Neuronal stem cell (in vitro differentiated cells): ENCODE measurements around the gene PCNX2.

ENCODE experiments used
- DNase-seq: peaks from one replicate; pipeline ENCODE4 v3.0.0-alpha.2; 2013; ENCODE audit warnings: low spot score
- H2AFZ ChIP-seq: one replicate; pipeline ENCODE4 v1.6.1; 2013; ENCODE audit warnings: mild to moderate bottlenecking, low read length, inconsistent platforms
- H2AK5ac ChIP-seq: 2 replicates; pipeline ENCODE4 v1.6.1; 2013; ENCODE audit warnings: low read depth, mild to moderate bottlenecking, inconsistent platforms, low read length, moderate library complexity, mixed read lengths
- H2BK120ac ChIP-seq: 2 replicates; pipeline ENCODE4 v1.6.1; 2013; ENCODE audit warnings: low read depth, mild to moderate bottlenecking, inconsistent platforms, low read length, moderate library complexity, mixed read lengths
- H2BK12ac ChIP-seq: one replicate; pipeline ENCODE4 v1.6.1; 2013; ENCODE audit warnings: low read length, inconsistent platforms
- H2BK15ac ChIP-seq: 2 replicates; pipeline ENCODE4 v1.6.1; 2013; ENCODE audit warnings: mild to moderate bottlenecking, low read length, inconsistent platforms, mixed read lengths
- H2BK5ac ChIP-seq: one replicate; pipeline ENCODE4 v1.6.1; 2013; ENCODE audit warnings: inconsistent platforms, mild to moderate bottlenecking, low read length, moderate library complexity
- H3K14ac ChIP-seq: one replicate; pipeline ENCODE4 v1.6.1; 2013; ENCODE audit warnings: low read length, inconsistent platforms
- H3K18ac ChIP-seq: 2 replicates; pipeline ENCODE4 v1.6.1; 2013; ENCODE audit warnings: low read length, inconsistent platforms
- H3K23ac ChIP-seq: 2 replicates; pipeline ENCODE4 v1.6.1; 2013; ENCODE audit warnings: low read depth, mild to moderate bottlenecking, mixed read lengths, low read length, inconsistent platforms; ENCODE audit not compliant: poor library complexity
- H3K27ac ChIP-seq: replicated peaks from 3 replicates; pipeline ENCODE4 v1.5.1; 2013; ENCODE audit warnings: low read length, inconsistent platforms
- H3K27me3 ChIP-seq, 3 experiments: 2 replicates each; pipeline ENCODE4 v1.6.1; 2013; ENCODE audit warnings: low read length in 3 of 3, mild to moderate bottlenecking in 2 of 3, inconsistent platforms in 1 of 3, low read depth in 1 of 3, mixed read lengths in 1 of 3, moderate library complexity in 1 of 3; ENCODE audit not compliant: control insufficient read depth in 3 of 3, insufficient read depth in 3 of 3
- H3K36me3 ChIP-seq, 2 donors: replicated peaks in 1 of 2; 2 replicates each; pipeline ENCODE4 v1.6.1; 2013; ENCODE audit warnings: low read length in 2 of 2; ENCODE audit not compliant: control insufficient read depth in 2 of 2, insufficient read depth in 2 of 2
- H3K4ac ChIP-seq: 2 replicates; pipeline ENCODE4 v1.6.1; 2013; ENCODE audit warnings: inconsistent platforms, mild to moderate bottlenecking, low read length, moderate library complexity
- H3K4me1 ChIP-seq, 2 donors: 1 replicate in 1 of 2; 2 replicates in 1 of 2; pipeline ENCODE4 v1.6.1; 2013; ENCODE audit warnings: low read length in 2 of 2, low read depth in 1 of 2; ENCODE audit not compliant: control insufficient read depth in 2 of 2, insufficient read depth in 1 of 2
- H3K4me2 ChIP-seq: one replicate; pipeline ENCODE4 v1.6.1; 2013; ENCODE audit warnings: mild to moderate bottlenecking, low read length, inconsistent platforms; ENCODE audit not compliant: insufficient read depth, poor library complexity, severe bottlenecking
- H3K4me3 ChIP-seq, 2 donors: 2 replicates each; pipeline ENCODE4 v1.5.1; 2013; ENCODE audit warnings: low read length in 2 of 2, mild to moderate bottlenecking in 2 of 2, inconsistent platforms in 1 of 2, moderate library complexity in 1 of 2
- H3K79me1 ChIP-seq: one replicate; pipeline ENCODE4 v1.6.1; 2013; ENCODE audit warnings: low read depth, mild to moderate bottlenecking, inconsistent platforms, low read length, moderate library complexity
- H3K9ac ChIP-seq: one replicate; pipeline ENCODE4 v1.6.1; 2013; ENCODE audit warnings: mild to moderate bottlenecking, low read depth, low read length, inconsistent platforms; ENCODE audit not compliant: poor library complexity
- H3K9me3 ChIP-seq, 2 donors: replicated peaks in 1 of 2; 2 replicates each; pipeline versions ENCODE3 to v1.6.1; 2013; ENCODE audit warnings: low read length in 2 of 2, mild to moderate bottlenecking in 2 of 2, inconsistent platforms in 1 of 2, low read depth in 1 of 2, mixed read lengths in 1 of 2, moderate library complexity in 1 of 2; ENCODE audit not compliant: control insufficient read depth in 2 of 2, insufficient read depth in 1 of 2
- H4K8ac ChIP-seq: one replicate; pipeline ENCODE4 v1.6.1; 2013; ENCODE audit warnings: low read depth, mild to moderate bottlenecking, inconsistent platforms, low read length, moderate library complexity
- H4K91ac ChIP-seq: one replicate; pipeline ENCODE4 v1.6.1; 2013; ENCODE audit warnings: low read length, low read depth, mild to moderate bottlenecking, inconsistent platforms; ENCODE audit not compliant: poor library complexity
- WGBS, 2 donors: extraction: QIAGEN DNeasy Blood & Tissue Kit; methylation state at CpG; one replicate each; pipeline ENCODE4 v1.1.7; 2013; ENCODE audit warnings: missing lambda C conversion rate in 2 of 2, mixed read lengths in 1 of 2; ENCODE audit not compliant: insufficient read length in 2 of 2, insufficient replicate concordance in 1 of 2; ENCODE audit errors: extremely low coverage in 2 of 2; 5-methylcytosine and 5-hydroxymethylcytosine counted together

Gene PCNX2

DNA sequence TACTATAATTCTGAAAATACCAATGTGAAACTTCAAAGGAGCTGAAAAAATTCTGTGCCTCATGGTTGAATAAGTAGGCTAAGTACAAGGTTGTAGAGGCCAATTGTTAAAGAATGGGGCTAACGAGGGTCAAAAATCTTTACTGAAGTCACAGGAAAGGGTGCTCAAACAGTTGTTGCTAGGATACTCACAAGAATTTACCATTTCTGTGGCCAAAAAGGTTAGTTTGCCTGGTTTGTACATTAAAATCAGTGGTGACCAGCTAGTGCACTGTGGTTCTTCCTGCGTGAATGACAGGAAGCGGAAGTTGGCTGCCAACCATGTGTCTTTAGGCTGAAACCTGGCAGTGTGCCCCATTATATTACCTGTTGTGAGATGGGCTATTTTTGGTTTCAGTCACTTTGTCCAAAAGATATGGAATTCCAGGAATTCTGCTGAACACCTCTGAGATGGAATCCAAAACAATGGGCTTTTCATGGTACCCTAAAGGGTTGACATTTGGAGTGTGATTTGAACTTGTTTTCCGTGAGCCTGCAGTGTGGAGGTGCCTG is 45.5 kb upstream of the PCNX2 start:
- Histone ChIP-seq H2AK5ac (no peak overlapping the region), H2AFZ (peak overlapping the region; percentile 82), H3K23ac (no peak overlapping the region), H3K4me1 (peaks cover 7 to 10% of the 10 kb centered on the region in 2 donors), H3K36me3 (no peaks in the 10 kb centered on the region), H3K4me3 (no peak overlapping the region), H2BK5ac (no peak overlapping the region), H3K27ac (no peak overlapping the region), H2BK15ac (no peak overlapping the region), H3K14ac (no peak overlapping the region), H3K9ac (no peak overlapping the region), H4K91ac (no peak overlapping the region), H3K79me1 (no peaks in the 10 kb centered on the region), H3K4me2 (peak overlapping the region; percentile 20), H3K18ac (no peak overlapping the region), H2BK12ac (no peak overlapping the region), H3K9me3 (no peaks in the 10 kb centered on the region), H2BK120ac (no peak overlapping the region), H4K8ac (no peak overlapping the region), H3K4ac (no peak overlapping the region), H3K27me3 (peaks cover 0 to 14% (median 0%) of the 10 kb centered on the region in 3 experiments)
- no CpG with 5 or more reads among the region's 4 CpGs for WGBS, 2 donors
- DNase-seq = no peak

DNA sequence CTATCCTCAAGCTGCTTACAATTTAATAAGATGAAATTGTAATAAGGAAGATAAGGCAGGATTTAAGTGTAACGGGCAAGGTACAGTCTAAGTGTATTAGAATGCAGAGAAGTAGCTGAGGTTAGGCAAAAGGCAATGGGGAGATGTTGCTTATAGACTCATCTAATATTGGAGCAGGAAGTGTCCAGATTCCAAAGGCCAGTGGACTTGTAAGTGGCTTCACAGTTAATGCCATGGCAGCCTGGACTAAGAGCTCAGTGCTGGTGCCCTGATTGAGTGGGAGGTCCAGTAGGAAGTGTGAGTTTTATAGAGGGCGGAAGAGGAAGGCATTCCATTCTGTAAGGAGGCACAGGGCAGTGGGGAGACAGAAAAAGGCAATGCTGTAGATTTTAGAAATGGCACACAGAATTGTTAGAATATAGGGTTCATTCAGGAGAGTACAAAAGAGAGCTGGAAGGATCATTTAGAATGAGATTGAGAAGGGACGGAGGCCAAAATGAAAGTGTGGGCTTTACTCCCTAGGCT is 44.6 kb upstream of the PCNX2 start:
- no peak overlapping the region for H3K4me2 ChIP-seq
- no peaks in the 10 kb centered on the region for H3K36me3 ChIP-seq
- H3K4ac ChIP-seq = no peak overlapping the region
- H3K23ac ChIP-seq = no peak overlapping the region
- no peak overlapping the region for H3K18ac ChIP-seq
- no peak overlapping the region for H4K91ac ChIP-seq
- H2BK5ac ChIP-seq = no peak overlapping the region
- no peak overlapping the region for H2AK5ac ChIP-seq
- H3K79me1 ChIP-seq = no peaks in the 10 kb centered on the region
- H3K14ac ChIP-seq = no peak overlapping the region
- H3K9ac ChIP-seq = no peak overlapping the region
- peaks cover 7 to 10% of the 10 kb centered on the region in 2 donors for H3K4me1 ChIP-seq
- H4K8ac ChIP-seq = no peak overlapping the region
- H3K4me3 ChIP-seq = no peak overlapping the region
- no peak overlapping the region for H2BK120ac ChIP-seq
- H3K9me3 ChIP-seq = no peaks in the 10 kb centered on the region
- H3K27ac ChIP-seq = no peak overlapping the region
- H2AFZ ChIP-seq = no peak overlapping the region
- H3K27me3 ChIP-seq = peaks cover 0 to 14% (median 0%) of the 10 kb centered on the region in 3 experiments
- no peak overlapping the region for H2BK12ac ChIP-seq
- no CpG with 5 or more reads among the region's 3 CpGs for WGBS, 2 donors
- DNase-seq = no peak
- H2BK15ac ChIP-seq = no peak overlapping the region

GRCh38 chr1:233338102-233338501 is 42.6 kb upstream of the PCNX2 start:
- Histone ChIP-seq H4K91ac (no peak overlapping the region), H3K36me3 (no peaks in the 10 kb centered on the region), H3K27ac (no peak overlapping the region), H2BK15ac (no peak overlapping the region), H4K8ac (no peak overlapping the region), H3K9ac (no peak overlapping the region), H2AFZ (no peak overlapping the region), H3K79me1 (no peaks in the 10 kb centered on the region), H3K4ac (no peak overlapping the region), H3K4me1 (peaks cover 7 to 10% of the 10 kb centered on the region in 2 donors), H2AK5ac (no peak overlapping the region), H3K23ac (no peak overlapping the region), H3K4me2 (no peak overlapping the region), H3K4me3 (no peak overlapping the region), H2BK5ac (no peak overlapping the region), H3K18ac (no peak overlapping the region), H3K9me3 (no peaks in the 10 kb centered on the region), H2BK120ac (no peak overlapping the region), H2BK12ac (no peak overlapping the region), H3K14ac (no peak overlapping the region), H3K27me3 (peaks cover 0 to 24% (median 0%) of the 10 kb centered on the region in 3 experiments)
- no CpG with 5 or more reads among the region's 2 CpGs for WGBS, 2 donors
- DNase-seq = no peak

GRCh38 chr1:233337505-233337904 is 42.0 kb upstream of the PCNX2 start:
- no peak overlapping the region for H3K4me2 ChIP-seq
- no peaks in the 10 kb centered on the region for H3K9me3 ChIP-seq
- WGBS, 2 donors = no CpG with 5 or more reads among the region's 3 CpGs
- H3K23ac ChIP-seq = no peak overlapping the region
- no peak overlapping the region for H4K8ac ChIP-seq
- H3K27me3 ChIP-seq = peaks cover 0 to 26% (median 0%) of the 10 kb centered on the region in 3 experiments
- no peak overlapping the region for H3K14ac ChIP-seq
- no peak overlapping the region for H3K4ac ChIP-seq
- no peak overlapping the region for H2BK15ac ChIP-seq
- no peak overlapping the region for H2BK120ac ChIP-seq
- no peaks in the 10 kb centered on the region for H3K36me3 ChIP-seq
- H3K18ac ChIP-seq = no peak overlapping the region
- H2BK12ac ChIP-seq = no peak overlapping the region
- H4K91ac ChIP-seq = no peak overlapping the region
- DNase-seq = no peak
- H3K4me1 ChIP-seq = peaks cover 7 to 10% of the 10 kb centered on the region in 2 donors
- no peaks in the 10 kb centered on the region for H3K79me1 ChIP-seq
- no peak overlapping the region for H2AK5ac ChIP-seq
- H3K27ac ChIP-seq = no peak overlapping the region
- H2AFZ ChIP-seq = no peak overlapping the region
- no peak overlapping the region for H3K9ac ChIP-seq
- H2BK5ac ChIP-seq = no peak overlapping the region
- no peak overlapping the region for H3K4me3 ChIP-seq
